Measurements from ENCODE around the gene CUL1. TPM values are rescaled to one million over a fixed set of nuclear protein-coding genes. Genes with fewer than 3 reads are reported as not detected.
A peak's percentile ranks its signal among the peaks of the same experiment; 100 is the strongest.

CUL1 gene
- total RNA-seq, 2 experiments from 2014 or later, result 55.8 to 57.6 TPM

GRCh38 chr7:148773334-148773733 lies 74.6 kb downstream of the CUL1 start:
- no peaks in the 10 kb centered on the region for H3K9me3 Mint-ChIP-seq (ENCODE audit: insufficient read depth)
- H3K4me1 Mint-ChIP-seq (ENCODE audit: low read depth), result peaks cover 27% of the 10 kb centered on the region
- ATAC-seq, result peak; percentile 98
- H3K27me3 Mint-ChIP-seq (ENCODE audit: low read depth), result no peaks in the 10 kb centered on the region
- H3K27ac Mint-ChIP-seq, result peak overlapping the region; percentile 86
- peak; percentile 78 for DNase-seq
- CTCF ChIA-PET, result interaction anchor here (1.0 to 2.5 kb wide), 6 partner anchors 11 to 198 kb away, joined by 3 to 15 read pairs (median 6); no protein-coding TSS in a partner anchor
- peaks cover 44% of the 10 kb centered on the region for H3K36me3 Mint-ChIP-seq (ENCODE audit: low read depth)
- POLR2A ChIA-PET, result interaction anchor here (0.9 to 3.3 kb wide), 5 partner anchors 20 to 209 kb away, joined by 3 to 11 read pairs (median 3); partner anchors contain the start of gene CUL1
- H3K4me3 Mint-ChIP-seq, result peak overlapping the region; percentile 17

- ChIA-PET POLR2A (interaction anchor here (3.3 kb wide), 1 partner anchor 76 kb away, joined by 11 read pairs; the partner anchor contains the start of gene CUL1), CTCF (interaction anchor here (1.1 to 2.5 kb wide), 5 partner anchors 10 to 199 kb away, joined by 4 to 15 read pairs (median 7); no protein-coding TSS in a partner anchor)
- Mint-ChIP-seq H3K4me1 (ENCODE audit: low read depth) (peaks cover 27% of the 10 kb centered on the region), H3K27ac (no peak overlapping the region), H3K9me3 (ENCODE audit: insufficient read depth) (no peaks in the 10 kb centered on the region), H3K36me3 (ENCODE audit: low read depth) (peaks cover 36% of the 10 kb centered on the region), H3K4me3 (no peak overlapping the region), H3K27me3 (ENCODE audit: low read depth) (no peaks in the 10 kb centered on the region)
- no peak for DNase-seq
- ATAC-seq, result no peak
Measured at GRCh38 chr7:148774471-148774870, 75.8 kb downstream of the CUL1 start.

- ChIA-PET POLR2A (no interaction called here), CTCF (interaction anchor here (2.2 kb wide), 1 partner anchor 9 kb away, joined by 7 read pairs; no protein-coding TSS in a partner anchor)
- Mint-ChIP-seq H3K9me3 (ENCODE audit: insufficient read depth) (no peaks in the 10 kb centered on the region), H3K4me1 (ENCODE audit: low read depth) (no peaks in the 10 kb centered on the region), H3K27ac (no peak overlapping the region), H3K36me3 (ENCODE audit: low read depth) (peaks cover 28% of the 10 kb centered on the region), H3K4me3 (no peak overlapping the region), H3K27me3 (ENCODE audit: low read depth) (no peaks in the 10 kb centered on the region)
- ATAC-seq (no peak), DNase-seq (no peak)
Measured at GRCh38 chr7:148782757-148783456, 84.2 kb downstream of the CUL1 start.

- POLR2A ChIA-PET, result no interaction called here
- Mint-ChIP-seq H3K4me1 (ENCODE audit: low read depth) (no peaks in the 10 kb centered on the region), H3K27me3 (ENCODE audit: low read depth) (no peaks in the 10 kb centered on the region), H3K9me3 (ENCODE audit: insufficient read depth) (no peaks in the 10 kb centered on the region), H3K27ac (no peak overlapping the region), H3K36me3 (ENCODE audit: low read depth) (peaks cover 35% of the 10 kb centered on the region), H3K4me3 (no peak overlapping the region)
- DNase-seq (no peak), ATAC-seq (no peak)
- CTCF ChIA-PET, result interaction anchor here (2.2 kb wide), 1 partner anchor 10 kb away, joined by 7 read pairs; no protein-coding TSS in a partner anchor
Measured at GRCh38 chr7:148783801-148784527, 85.3 kb downstream of the CUL1 start.

- POLR2A ChIA-PET, result interaction anchor here (1.0 to 1.1 kb wide), 2 partner anchors 75 to 89 kb away, joined by 3 to 4 read pairs; partner anchors contain the start of gene CUL1
- peaks cover 58% of the 10 kb centered on the region for H3K36me3 Mint-ChIP-seq (ENCODE audit: low read depth)
Measured at GRCh38 chr7:148787571-148788295, 89.0 kb downstream of the CUL1 start.

GRCh38 chr7:148789220-148789619 lies 90.5 kb downstream of the CUL1 start:
- ChIA-PET POLR2A (no interaction called here), CTCF (no interaction called here)
- Mint-ChIP-seq H3K27me3 (ENCODE audit: low read depth) (no peaks in the 10 kb centered on the region), H3K9me3 (ENCODE audit: insufficient read depth) (no peaks in the 10 kb centered on the region), H3K4me1 (ENCODE audit: low read depth) (peaks cover 4% of the 10 kb centered on the region), H3K36me3 (ENCODE audit: low read depth) (peaks cover 69% of the 10 kb centered on the region), H3K27ac (no peak overlapping the region), H3K4me3 (no peak overlapping the region)
- DNase-seq (no peak), ATAC-seq (no peak)

More at GRCh38 chr7:148787571-148788295, 89.0 kb downstream of the CUL1 start:
- no peak overlapping the region for H3K4me3 Mint-ChIP-seq
- H3K4me1 Mint-ChIP-seq (ENCODE audit: low read depth), result no peaks in the 10 kb centered on the region
- ATAC-seq, result no peak
- H3K27ac Mint-ChIP-seq, result no peak overlapping the region
- no peaks in the 10 kb centered on the region for H3K27me3 Mint-ChIP-seq (ENCODE audit: low read depth)
- H3K9me3 Mint-ChIP-seq (ENCODE audit: insufficient read depth), result no peaks in the 10 kb centered on the region
- CTCF ChIA-PET, result no interaction called here
- peak; percentile 13 for DNase-seq

GRCh38 chr7:148790131-148790726 lies 91.5 kb downstream of the CUL1 start:
- ATAC-seq (no peak), DNase-seq (no peak)
- ChIA-PET POLR2A (no interaction called here), CTCF (interaction anchor here (1.2 kb wide), 1 partner anchor 215 kb away, joined by 3 read pairs; no protein-coding TSS in a partner anchor)
- no peak overlapping the region for H3K4me3 Mint-ChIP-seq
- H3K27ac Mint-ChIP-seq, result no peak overlapping the region
- no peaks in the 10 kb centered on the region for H3K27me3 Mint-ChIP-seq (ENCODE audit: low read depth)
- no peaks in the 10 kb centered on the region for H3K9me3 Mint-ChIP-seq (ENCODE audit: insufficient read depth)
- H3K4me1 Mint-ChIP-seq (ENCODE audit: low read depth), result peaks cover 4% of the 10 kb centered on the region
- peaks cover 76% of the 10 kb centered on the region for H3K36me3 Mint-ChIP-seq (ENCODE audit: low read depth)

- Mint-ChIP-seq H3K9me3 (ENCODE audit: insufficient read depth) (no peaks in the 10 kb centered on the region), H3K4me3 (no peak overlapping the region), H3K4me1 (ENCODE audit: low read depth) (peaks cover 4% of the 10 kb centered on the region), H3K36me3 (ENCODE audit: low read depth) (peaks cover 78% of the 10 kb centered on the region), H3K27ac (no peak overlapping the region), H3K27me3 (ENCODE audit: low read depth) (no peaks in the 10 kb centered on the region)
- CTCF ChIA-PET, result interaction anchor here (1.2 kb wide), 1 partner anchor 215 kb away, joined by 3 read pairs; no protein-coding TSS in a partner anchor
- no peak for DNase-seq
- no peak for ATAC-seq
- POLR2A ChIA-PET, result no interaction called here
Measured at GRCh38 chr7:148790850-148791249, 92.1 kb downstream of the CUL1 start.

- Mint-ChIP-seq H3K4me3 (no peak overlapping the region), H3K27ac (no peak overlapping the region), H3K36me3 (ENCODE audit: low read depth) (peaks cover 79% of the 10 kb centered on the region), H3K27me3 (ENCODE audit: low read depth) (no peaks in the 10 kb centered on the region), H3K9me3 (ENCODE audit: insufficient read depth) (no peaks in the 10 kb centered on the region), H3K4me1 (ENCODE audit: low read depth) (peaks cover 4% of the 10 kb centered on the region)
- ChIA-PET POLR2A (no interaction called here), CTCF (interaction anchor here (1.4 kb wide), 1 partner anchor 10 kb away, joined by 3 read pairs; no protein-coding TSS in a partner anchor)
- DNase-seq (peak; percentile 14), ATAC-seq (no peak)
Measured at GRCh38 chr7:148791546-148791945, 92.8 kb downstream of the CUL1 start.

- no peaks in the 10 kb centered on the region for H3K9me3 Mint-ChIP-seq (ENCODE audit: insufficient read depth)
- peaks cover 4% of the 10 kb centered on the region for H3K4me1 Mint-ChIP-seq (ENCODE audit: low read depth)
- H3K36me3 Mint-ChIP-seq (ENCODE audit: low read depth), result peaks cover 82% of the 10 kb centered on the region
- no peak overlapping the region for H3K4me3 Mint-ChIP-seq
- CTCF ChIA-PET, result interaction anchor here (1.6 kb wide), 1 partner anchor 258 kb away, joined by 4 read pairs; no protein-coding TSS in a partner anchor
- no peaks in the 10 kb centered on the region for H3K27me3 Mint-ChIP-seq (ENCODE audit: low read depth)
- POLR2A ChIA-PET, result interaction anchor here (1.0 kb wide), 1 partner anchor 20 kb away, joined by 3 read pairs; no protein-coding TSS in a partner anchor
- ATAC-seq (no peak), DNase-seq (no peak)
- H3K27ac Mint-ChIP-seq, result no peak overlapping the region
Measured at GRCh38 chr7:148793590-148793989, 94.9 kb downstream of the CUL1 start.

GRCh38 chr7:148794476-148794875 lies 95.8 kb downstream of the CUL1 start:
- ChIA-PET POLR2A (no interaction called here), CTCF (no interaction called here)
- H3K4me3 Mint-ChIP-seq, result no peak overlapping the region
- no peak for DNase-seq
- peaks cover 84% of the 10 kb centered on the region for H3K36me3 Mint-ChIP-seq (ENCODE audit: low read depth)
- peaks cover 4% of the 10 kb centered on the region for H3K4me1 Mint-ChIP-seq (ENCODE audit: low read depth)
- H3K27me3 Mint-ChIP-seq (ENCODE audit: low read depth), result no peaks in the 10 kb centered on the region
- no peak for ATAC-seq
- H3K9me3 Mint-ChIP-seq (ENCODE audit: insufficient read depth), result no peaks in the 10 kb centered on the region
- no peak overlapping the region for H3K27ac Mint-ChIP-seq

Measured in activated CD8-positive, alpha-beta T cell treated with anti-CD3 and anti-CD28 coated beads, Interleukin-2, amount 10 ng/mL, durations not matched to agents 7 days and 5 days (primary cell).